ENCODE results near the gene SSBP2.

Gene SSBP2

DNA sequence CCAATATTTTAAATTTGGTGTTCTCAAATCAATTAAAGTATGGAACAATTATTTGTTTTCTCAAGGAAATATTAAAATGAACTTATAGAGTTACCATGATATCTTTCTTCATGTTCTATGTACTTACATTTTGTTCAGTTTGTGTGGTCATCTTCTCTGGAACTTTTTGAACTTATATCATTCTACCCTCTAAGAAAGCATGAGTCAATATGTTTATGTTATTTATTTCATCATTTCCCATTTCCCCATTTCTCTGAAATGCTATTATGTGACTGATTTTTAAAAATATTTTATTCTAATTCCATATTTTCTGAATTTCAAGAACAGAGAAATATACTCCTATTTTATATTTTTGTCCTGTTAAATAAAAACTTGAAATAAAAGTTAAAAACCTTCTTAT lies 233.4 kb downstream of the SSBP2 start:
- TF ChIP-seq TAF1 (IDR thresholded peaks at IDR 0.05; ENCODE audit: borderline replicate concordance, insufficient read depth, low read length) = no peak
- no peak for TF ChIP-seq FOXP2 (optimal IDR thresholded peaks at IDR 0.05; ENCODE audit: borderline replicate concordance, extremely low read depth, extremely low read length, insufficient read depth)
- TF ChIP-seq SIN3A (IDR thresholded peaks at IDR 0.05; ENCODE audit: borderline replicate concordance, insufficient read depth, low read length) = no peak
- TF ChIP-seq, protein P1, sequence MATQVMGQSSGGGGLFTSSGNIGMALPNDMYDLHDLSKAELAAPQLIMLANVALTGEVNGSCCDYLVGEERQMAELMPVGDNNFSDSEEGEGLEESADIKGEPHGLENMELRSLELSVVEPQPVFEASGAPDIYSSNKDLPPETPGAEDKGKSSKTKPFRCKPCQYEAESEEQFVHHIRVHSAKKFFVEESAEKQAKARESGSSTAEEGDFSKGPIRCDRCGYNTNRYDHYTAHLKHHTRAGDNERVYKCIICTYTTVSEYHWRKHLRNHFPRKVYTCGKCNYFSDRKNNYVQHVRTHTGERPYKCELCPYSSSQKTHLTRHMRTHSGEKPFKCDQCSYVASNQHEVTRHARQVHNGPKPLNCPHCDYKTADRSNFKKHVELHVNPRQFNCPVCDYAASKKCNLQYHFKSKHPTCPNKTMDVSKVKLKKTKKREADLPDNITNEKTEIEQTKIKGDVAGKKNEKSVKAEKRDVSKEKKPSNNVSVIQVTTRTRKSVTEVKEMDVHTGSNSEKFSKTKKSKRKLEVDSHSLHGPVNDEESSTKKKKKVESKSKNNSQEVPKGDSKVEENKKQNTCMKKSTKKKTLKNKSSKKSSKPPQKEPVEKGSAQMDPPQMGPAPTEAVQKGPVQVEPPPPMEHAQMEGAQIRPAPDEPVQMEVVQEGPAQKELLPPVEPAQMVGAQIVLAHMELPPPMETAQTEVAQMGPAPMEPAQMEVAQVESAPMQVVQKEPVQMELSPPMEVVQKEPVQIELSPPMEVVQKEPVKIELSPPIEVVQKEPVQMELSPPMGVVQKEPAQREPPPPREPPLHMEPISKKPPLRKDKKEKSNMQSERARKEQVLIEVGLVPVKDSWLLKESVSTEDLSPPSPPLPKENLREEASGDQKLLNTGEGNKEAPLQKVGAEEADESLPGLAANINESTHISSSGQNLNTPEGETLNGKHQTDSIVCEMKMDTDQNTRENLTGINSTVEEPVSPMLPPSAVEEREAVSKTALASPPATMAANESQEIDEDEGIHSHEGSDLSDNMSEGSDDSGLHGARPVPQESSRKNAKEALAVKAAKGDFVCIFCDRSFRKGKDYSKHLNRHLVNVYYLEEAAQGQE (IDR thresholded peaks at IDR 0.05; ENCODE audit: insufficient read depth in 1 of 2, low read depth in 2 of 2, low read length in 2 of 2) = no peak
- TF ChIP-seq POLR2AphosphoS5 (IDR thresholded peaks at IDR 0.05; ENCODE audit: low read depth, low read length) = no peak

DNA sequence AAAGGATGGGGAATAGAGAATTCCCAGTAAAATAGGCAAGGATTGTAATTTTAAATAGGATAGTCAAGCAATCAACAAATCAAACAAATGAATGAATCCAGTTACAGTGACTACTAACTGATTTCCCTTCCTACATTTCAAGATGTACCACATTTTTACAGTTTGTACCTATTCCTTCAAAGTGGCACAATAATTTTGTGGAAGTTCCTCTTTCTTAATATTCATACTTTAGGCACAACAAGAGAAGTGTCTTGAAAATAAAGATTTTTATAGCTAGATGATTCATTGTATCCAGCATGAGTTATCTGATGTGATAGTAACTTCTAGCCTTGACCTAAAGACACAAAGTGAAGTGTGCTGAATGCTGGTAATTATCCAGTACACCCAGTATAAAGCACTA lies 234.8 kb downstream of the SSBP2 start:
- no peak for TF ChIP-seq FOXP2 (optimal IDR thresholded peaks at IDR 0.05; ENCODE audit: borderline replicate concordance, extremely low read depth, extremely low read length, insufficient read depth)
- no peak for TF ChIP-seq TAF1 (IDR thresholded peaks at IDR 0.05; ENCODE audit: borderline replicate concordance, insufficient read depth, low read length)
- no peak for TF ChIP-seq POLR2AphosphoS5 (IDR thresholded peaks at IDR 0.05; ENCODE audit: low read depth, low read length)
- TF ChIP-seq, protein P1 (IDR thresholded peaks at IDR 0.05; ENCODE audit: insufficient read depth in 1 of 2, low read depth in 2 of 2, low read length in 2 of 2) = no peak
- no peak for TF ChIP-seq SIN3A (IDR thresholded peaks at IDR 0.05; ENCODE audit: borderline replicate concordance, insufficient read depth, low read length)

DNA sequence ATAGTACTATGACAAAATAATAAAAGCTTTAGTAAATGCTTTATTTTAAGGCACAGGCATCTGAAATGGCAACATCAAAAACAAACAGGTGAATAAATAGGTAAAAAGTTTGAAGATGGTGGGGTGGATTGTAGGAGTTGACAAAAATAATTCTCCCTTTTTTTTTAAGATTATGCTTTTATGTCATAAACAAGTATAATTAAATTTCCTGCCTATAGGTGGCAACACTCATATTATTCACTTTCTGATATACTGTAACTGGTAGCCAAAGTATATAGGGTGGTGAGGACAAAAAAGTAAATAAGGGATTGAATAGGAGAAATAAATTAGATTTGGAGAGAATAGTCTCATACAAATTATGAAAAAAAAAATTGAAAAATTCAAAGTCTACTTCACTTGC lies 236.9 kb downstream of the SSBP2 start:
- no peak for TF ChIP-seq TAF1 (IDR thresholded peaks at IDR 0.05; ENCODE audit: borderline replicate concordance, insufficient read depth, low read length)
- TF ChIP-seq SIN3A (IDR thresholded peaks at IDR 0.05; ENCODE audit: borderline replicate concordance, insufficient read depth, low read length) = no peak
- TF ChIP-seq, protein P1 (IDR thresholded peaks at IDR 0.05; ENCODE audit: insufficient read depth in 1 of 2, low read depth in 2 of 2, low read length in 2 of 2) = no peak
- TF ChIP-seq FOXP2 (optimal IDR thresholded peaks at IDR 0.05; ENCODE audit: borderline replicate concordance, extremely low read depth, extremely low read length, insufficient read depth) = no peak
- TF ChIP-seq POLR2AphosphoS5 (IDR thresholded peaks at IDR 0.05; ENCODE audit: low read depth, low read length) = no peak

DNA sequence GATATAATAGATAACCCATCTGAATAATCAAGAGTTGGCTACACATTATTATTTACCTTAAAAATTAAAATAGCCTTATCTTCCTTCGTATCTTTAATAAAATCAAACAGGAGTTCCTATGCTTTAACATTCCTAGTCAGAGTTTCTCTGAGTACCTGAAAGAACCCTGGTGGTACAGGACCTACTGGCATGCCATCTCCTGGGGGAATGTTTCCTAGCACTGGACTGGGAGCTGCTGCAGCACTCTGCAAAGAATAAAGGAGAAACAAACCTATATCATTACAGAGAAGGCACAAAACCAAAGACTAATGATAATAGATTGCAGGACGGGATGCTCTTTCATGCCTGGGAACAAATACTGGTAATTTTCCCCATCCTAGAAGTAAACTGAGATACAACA lies 237.4 kb downstream of the SSBP2 start:
- TF ChIP-seq, protein P1 (IDR thresholded peaks at IDR 0.05; ENCODE audit: insufficient read depth in 1 of 2, low read depth in 2 of 2, low read length in 2 of 2) = no peak
- TF ChIP-seq POLR2AphosphoS5 (IDR thresholded peaks at IDR 0.05; ENCODE audit: low read depth, low read length) (no peak), FOXP2 (optimal IDR thresholded peaks at IDR 0.05; ENCODE audit: borderline replicate concordance, extremely low read depth, extremely low read length, insufficient read depth) (no peak), SIN3A (IDR thresholded peaks at IDR 0.05; ENCODE audit: borderline replicate concordance, insufficient read depth, low read length) (no peak), TAF1 (IDR thresholded peaks at IDR 0.05; ENCODE audit: borderline replicate concordance, insufficient read depth, low read length) (no peak)

Data from PFSK-1 (cell line).